ENCODE results near the gene UAP1L1. TPM values are rescaled to one million over a fixed set of nuclear protein-coding genes. Genes with fewer than 3 reads are reported as not detected.
"Not testable (repeated sequence)": the region's sequence is repeated elsewhere in the genome, so short reads cannot be mapped to it uniquely, and the experiment has no call there.

UAP1L1 gene
- total RNA-seq, 2 experiments from 2014 or later, result 19.1 to 21.9 TPM

GRCh38 chr9:137053944-137054931, 23.1 kb upstream of the UAP1L1 start, which contains the start of gene ENTPD2:
ENTPD2 (minus strand) TSS chr9:137054061; CDS start chr9:137053997, 64 bp downstream.
- POLR2A ChIA-PET, result no interaction called here
- DNase-seq, result peak; percentile 33
- CTCF ChIA-PET, result interaction anchor here (0.5 to 2.5 kb wide), 7 partner anchors 8 to 265 kb away, joined by 3 to 18 read pairs (median 8); partner anchors contain the start of genes AJM1 and NPDC1
- no peaks in the 10 kb centered on the region for H3K9me3 Mint-ChIP-seq
- peaks cover 6% of the 10 kb centered on the region for H3K4me1 Mint-ChIP-seq
- H3K36me3 Mint-ChIP-seq (ENCODE audit: low read depth), result no peaks in the 10 kb centered on the region
- no peak within 1 kb of the TSS for H3K4me3 Mint-ChIP-seq
- H3K27me3 Mint-ChIP-seq, result peaks cover 24% of the 10 kb centered on the region
- no peak within 1 kb of the TSS for H3K27ac Mint-ChIP-seq

- H3K36me3 Mint-ChIP-seq (ENCODE audit: low read depth), result no peaks in the 10 kb centered on the region
- H3K4me3 Mint-ChIP-seq, result no peak overlapping the region
- H3K27me3 Mint-ChIP-seq, result peaks cover 18% of the 10 kb centered on the region
- no peaks in the 10 kb centered on the region for H3K4me1 Mint-ChIP-seq
- DNase-seq, result no peak
- H3K27ac Mint-ChIP-seq, result no peak overlapping the region
- H3K9me3 Mint-ChIP-seq, result no peaks in the 10 kb centered on the region
- CTCF ChIA-PET, result interaction anchor here (0.5 to 2.5 kb wide), 9 partner anchors 8 to 265 kb away, joined by 3 to 18 read pairs (median 5); partner anchors contain the start of genes AJM1 and NPDC1
- POLR2A ChIA-PET, result no interaction called here
These were observed 22.4 kb upstream of the UAP1L1 start for GRCh38 chr9:137054932-137055384.

GRCh38 chr9:137055385-137056364, 21.6 kb upstream of the UAP1L1 start:
- Mint-ChIP-seq H3K36me3 (ENCODE audit: low read depth) (no peaks in the 10 kb centered on the region), H3K4me3 (no peak overlapping the region), H3K27ac (no peak overlapping the region), H3K4me1 (no peaks in the 10 kb centered on the region), H3K27me3 (peaks cover 13% of the 10 kb centered on the region), H3K9me3 (no peaks in the 10 kb centered on the region)
- POLR2A ChIA-PET, result no interaction called here
- CTCF ChIA-PET, result interaction anchor here (1.0 to 2.5 kb wide), 8 partner anchors 8 to 213 kb away, joined by 3 to 18 read pairs (median 6); partner anchors contain the start of genes AJM1 and NPDC1
- DNase-seq, result no peak

- CTCF ChIA-PET, result interaction anchor here (1.9 to 2.5 kb wide), 2 partner anchors 9 to 10 kb away, joined by 8 to 18 read pairs; partner anchors contain the start of gene NPDC1
- no peaks in the 10 kb centered on the region for H3K9me3 Mint-ChIP-seq
- POLR2A ChIA-PET, result no interaction called here
- no peaks in the 10 kb centered on the region for H3K36me3 Mint-ChIP-seq (ENCODE audit: low read depth)
- H3K4me1 Mint-ChIP-seq, result no peaks in the 10 kb centered on the region
- peaks cover 13% of the 10 kb centered on the region for H3K27me3 Mint-ChIP-seq
- no peak overlapping the region for H3K4me3 Mint-ChIP-seq
- H3K27ac Mint-ChIP-seq, result no peak overlapping the region
- no peak for DNase-seq
These were observed 20.4 kb upstream of the UAP1L1 start for GRCh38 chr9:137056739-137057415.

- ChIA-PET CTCF (interaction anchor here (1.9 to 2.7 kb wide), 3 partner anchors 10 to 22 kb away, joined by 7 to 14 read pairs (median 13); no protein-coding TSS in a partner anchor), POLR2A (no interaction called here)
- H3K36me3 Mint-ChIP-seq (ENCODE audit: low read depth), result no peaks in the 10 kb centered on the region
- no peak overlapping the region for H3K4me3 Mint-ChIP-seq
- H3K4me1 Mint-ChIP-seq, result no peaks in the 10 kb centered on the region
- no peak overlapping the region for H3K27ac Mint-ChIP-seq
- no peaks in the 10 kb centered on the region for H3K9me3 Mint-ChIP-seq
- peaks cover 6% of the 10 kb centered on the region for H3K27me3 Mint-ChIP-seq
- no peak for DNase-seq
These were observed 19.8 kb upstream of the UAP1L1 start for GRCh38 chr9:137057545-137057944.

- no peak for DNase-seq
- no peaks in the 10 kb centered on the region for H3K36me3 Mint-ChIP-seq (ENCODE audit: low read depth)
- peaks cover 2% of the 10 kb centered on the region for H3K27me3 Mint-ChIP-seq
- CTCF ChIA-PET, result interaction anchor here (0.8 to 2.7 kb wide), 6 partner anchors 9 to 178 kb away, joined by 3 to 14 read pairs (median 6); partner anchors contain the start of genes C8G and FBXW5
- no peaks in the 10 kb centered on the region for H3K4me1 Mint-ChIP-seq
- POLR2A ChIA-PET, result no interaction called here
- H3K27ac Mint-ChIP-seq, result no peak overlapping the region
- H3K9me3 Mint-ChIP-seq, result no peaks in the 10 kb centered on the region
- H3K4me3 Mint-ChIP-seq, result no peak overlapping the region
These were observed 18.6 kb upstream of the UAP1L1 start for GRCh38 chr9:137058521-137059234.

- DNase-seq, result no peak
- no peaks in the 10 kb centered on the region for H3K9me3 Mint-ChIP-seq
- CTCF ChIA-PET, result interaction anchor here (1.9 to 10.6 kb wide), 2 partner anchors 24 to 28 kb away, joined by 6 to 157 read pairs; partner anchors contain the start of genes ABCA2, FUT7 and MAN1B1
- H3K36me3 Mint-ChIP-seq (ENCODE audit: low read depth), result peaks cover 5% of the 10 kb centered on the region
- H3K4me1 Mint-ChIP-seq, result no peaks in the 10 kb centered on the region
- POLR2A ChIA-PET, result no interaction called here
- H3K27me3 Mint-ChIP-seq, result no peaks in the 10 kb centered on the region
- no peak overlapping the region for H3K27ac Mint-ChIP-seq
- H3K4me3 Mint-ChIP-seq, result no peak overlapping the region
These were observed 14.9 kb upstream of the UAP1L1 start for GRCh38 chr9:137062384-137062783.

GRCh38 chr9:137062798-137063197, 14.5 kb upstream of the UAP1L1 start:
- H3K27me3 Mint-ChIP-seq; H3K27ac Mint-ChIP-seq; H3K4me3 Mint-ChIP-seq; H3K4me1 Mint-ChIP-seq; H3K36me3 Mint-ChIP-seq (ENCODE audit: low read depth); H3K9me3 Mint-ChIP-seq; DNase-seq; POLR2A ChIA-PET: not testable (repeated sequence)
- CTCF ChIA-PET, result interaction anchor here (1.9 to 10.6 kb wide), 2 partner anchors 24 to 28 kb away, joined by 6 to 157 read pairs; partner anchors contain the start of genes ABCA2, FUT7 and MAN1B1

- no peak overlapping the region for H3K4me3 Mint-ChIP-seq
- no peak for DNase-seq
- H3K4me1 Mint-ChIP-seq, result peaks cover 9% of the 10 kb centered on the region
- ChIA-PET CTCF (interaction anchor here (0.8 to 10.6 kb wide), 10 partner anchors 8 to 275 kb away, joined by 3 to 157 read pairs (median 4); partner anchors contain the start of genes ABCA2, FUT7, MAN1B1 and NPDC1), POLR2A (no interaction called here)
- no peaks in the 10 kb centered on the region for H3K27me3 Mint-ChIP-seq
- H3K36me3 Mint-ChIP-seq (ENCODE audit: low read depth), result peaks cover 10% of the 10 kb centered on the region
- no peaks in the 10 kb centered on the region for H3K9me3 Mint-ChIP-seq
- no peak overlapping the region for H3K27ac Mint-ChIP-seq
These were observed 13.8 kb upstream of the UAP1L1 start for GRCh38 chr9:137063311-137064026.

GRCh38 chr9:137064027-137064879, 13.1 kb upstream of the UAP1L1 start:
- POLR2A ChIA-PET, result no interaction called here
- peak; percentile 56 for DNase-seq
- H3K27ac Mint-ChIP-seq, result no peak overlapping the region
- CTCF ChIA-PET, result interaction anchor here (0.8 to 10.6 kb wide), 10 partner anchors 9 to 276 kb away, joined by 3 to 157 read pairs (median 4); partner anchors contain the start of genes ABCA2, FUT7, MAN1B1 and NPDC1
- no peaks in the 10 kb centered on the region for H3K9me3 Mint-ChIP-seq
- H3K4me1 Mint-ChIP-seq, result peaks cover 12% of the 10 kb centered on the region
- no peaks in the 10 kb centered on the region for H3K27me3 Mint-ChIP-seq
- peaks cover 10% of the 10 kb centered on the region for H3K36me3 Mint-ChIP-seq (ENCODE audit: low read depth)
- H3K4me3 Mint-ChIP-seq, result no peak overlapping the region
